Activated T-helper 1 cell treated with anti-CD3 and anti-CD28 coated beads, Interleukin-2, amount 50 U/mL, for 16 hours (primary cell): ENCODE measurements around the gene IRX4.
"Not testable (repeated sequence)": the region's sequence is repeated elsewhere in the genome, so short reads cannot be mapped to it uniquely, and the experiment has no call there.

ENCODE experiments used
- DNase-seq, 2 donors: peaks; one replicate each; pipeline ENCODE4 v3.0.0-alpha.2; 2020; ENCODE audit warnings: low read depth in 1 of 2, low spot score in 1 of 2

IRX4 gene

DNA sequence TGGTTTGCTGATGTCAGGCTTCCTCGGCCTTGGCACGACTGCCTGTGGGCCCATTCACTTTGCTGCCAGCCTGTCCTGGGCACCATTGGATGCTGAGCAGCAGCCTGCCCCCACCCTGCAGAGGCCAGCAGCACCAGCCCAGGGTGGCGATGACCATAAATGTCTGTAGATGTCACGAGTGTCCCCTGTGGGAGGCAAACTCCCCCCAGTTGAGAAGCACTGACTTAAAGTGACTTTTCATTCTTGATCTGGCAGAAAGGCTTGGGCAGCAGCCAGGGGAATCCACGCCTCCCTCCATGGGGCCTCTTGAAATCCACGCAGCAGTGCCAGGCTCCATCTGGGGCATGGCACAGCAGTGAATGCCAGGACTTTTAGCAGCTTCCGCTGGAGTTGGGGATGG, 21.8 kb downstream of the IRX4 start:
- no peak for DNase-seq

DNA sequence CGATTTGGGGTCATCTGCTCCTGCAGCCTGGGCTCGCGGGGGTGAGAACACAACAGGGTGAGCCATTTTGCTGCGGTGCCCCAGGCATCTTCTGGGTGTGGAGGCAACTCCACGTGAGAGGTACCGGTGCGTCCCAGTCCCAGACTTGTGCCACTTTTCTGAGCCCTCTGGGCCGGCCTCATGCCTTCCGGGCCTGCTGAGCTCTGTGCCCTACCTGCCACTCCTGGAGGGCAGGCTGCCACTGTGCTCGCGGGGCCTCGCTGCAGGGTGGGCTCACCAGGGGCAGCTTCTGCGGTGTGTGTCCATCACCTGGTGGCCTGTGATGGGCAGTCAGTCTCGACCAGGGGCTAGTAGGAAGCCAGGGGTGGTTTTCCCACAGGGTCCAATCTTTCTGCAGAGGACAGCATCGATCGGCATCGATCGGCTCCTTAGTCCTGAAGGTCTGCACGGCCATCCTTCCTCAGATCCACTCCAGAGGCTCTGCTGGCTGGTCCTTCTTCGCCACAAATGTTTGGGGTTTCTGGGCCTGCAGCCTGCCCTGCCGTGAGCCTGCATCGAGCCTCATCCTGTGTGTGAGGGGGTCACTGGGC, 22.6 kb downstream of the IRX4 start:
- DNase-seq, result no peak

DNA sequence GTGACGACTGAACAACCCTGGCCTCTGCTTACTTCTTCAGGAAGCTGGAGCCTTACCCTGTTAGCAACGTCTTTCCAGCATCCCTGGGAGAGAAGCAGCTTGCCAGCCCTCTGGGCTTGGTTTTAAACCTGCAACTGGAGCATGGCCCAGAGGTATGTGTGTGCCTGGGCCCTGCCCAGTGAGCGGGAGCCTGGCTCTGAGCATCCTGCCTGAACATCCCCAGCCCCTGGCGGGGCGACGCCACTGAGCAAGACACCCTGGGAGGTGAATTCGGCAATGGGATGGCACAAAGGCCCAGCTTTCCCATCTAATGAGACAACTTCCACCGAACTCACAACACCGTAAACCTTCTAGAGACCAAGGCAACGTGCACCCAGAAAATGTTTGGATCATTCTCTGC, 23.6 kb downstream of the IRX4 start:
- DNase-seq, result no peak

DNA sequence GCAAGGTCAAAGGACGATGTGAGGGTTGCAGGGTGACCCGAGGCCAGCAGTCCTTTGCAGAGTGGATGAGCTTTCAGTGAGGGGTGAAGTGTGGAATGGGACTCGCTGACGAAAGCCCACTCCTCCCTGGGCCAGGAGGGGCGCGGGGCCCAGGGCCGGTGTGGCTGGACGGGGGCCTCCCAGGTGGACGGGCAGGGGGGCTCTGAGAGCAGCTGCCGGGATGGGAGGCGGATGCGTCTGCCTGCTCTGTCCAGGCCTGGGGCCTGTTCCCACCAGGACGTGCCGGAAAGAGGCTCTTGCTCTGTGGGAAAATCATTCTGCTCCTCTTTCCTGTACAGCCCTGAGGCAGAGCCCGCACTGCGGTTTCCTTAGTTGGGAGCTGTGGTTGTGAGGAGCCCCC, 24.3 kb downstream of the IRX4 start:
- no peak for DNase-seq

DNA sequence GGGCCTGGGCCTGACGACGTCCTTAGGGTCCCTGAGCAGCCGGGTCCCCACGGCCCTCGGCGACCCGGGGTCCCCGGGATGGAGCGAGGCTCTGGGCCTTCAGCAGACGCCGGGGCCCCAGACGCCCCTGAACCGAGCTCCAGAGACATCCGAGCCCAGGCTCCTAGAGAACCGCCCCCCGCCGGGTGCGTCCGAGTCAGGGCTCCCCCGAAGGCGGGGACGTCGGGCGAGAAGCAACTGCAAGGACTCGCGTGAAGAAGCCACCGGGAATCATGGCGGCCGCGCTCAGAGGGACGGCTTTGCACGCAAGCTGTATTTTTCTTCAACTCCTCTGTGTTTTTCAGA, 25.5 kb downstream of the IRX4 start:
- no peak for DNase-seq

DNA sequence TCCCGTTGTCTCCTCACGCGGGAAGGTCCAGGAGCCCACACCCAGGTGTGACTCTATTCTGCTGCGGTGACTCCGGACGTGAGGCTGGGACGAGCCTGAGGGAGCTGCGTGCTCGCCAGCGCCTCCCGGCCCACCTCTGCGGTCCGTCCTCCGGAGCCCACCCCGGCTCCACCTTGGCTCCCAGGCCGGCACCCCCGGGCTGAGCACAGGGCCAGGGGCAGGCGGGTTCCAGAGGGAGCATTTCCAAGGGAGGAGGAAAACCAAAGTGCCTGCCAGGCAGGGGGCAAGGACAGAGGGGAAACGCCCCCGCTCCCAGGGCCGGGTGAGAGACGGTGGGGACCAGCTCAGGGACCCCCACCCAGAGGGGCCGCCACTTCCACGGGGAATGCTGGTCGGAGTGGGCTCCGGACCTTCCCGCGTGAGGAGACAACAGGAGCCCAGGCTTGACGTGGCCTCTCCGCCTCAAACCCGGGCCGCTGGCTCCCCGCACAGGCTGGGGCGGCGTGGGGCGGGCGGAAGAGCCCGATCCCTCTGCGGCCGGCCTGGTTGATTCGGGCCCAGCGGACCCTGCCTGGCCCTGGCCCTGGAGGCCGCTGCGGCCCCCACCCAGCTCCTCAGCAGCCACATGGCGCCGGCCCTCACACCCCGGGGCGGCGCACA, 26.0 kb downstream of the IRX4 start:
- no peak for DNase-seq

DNA sequence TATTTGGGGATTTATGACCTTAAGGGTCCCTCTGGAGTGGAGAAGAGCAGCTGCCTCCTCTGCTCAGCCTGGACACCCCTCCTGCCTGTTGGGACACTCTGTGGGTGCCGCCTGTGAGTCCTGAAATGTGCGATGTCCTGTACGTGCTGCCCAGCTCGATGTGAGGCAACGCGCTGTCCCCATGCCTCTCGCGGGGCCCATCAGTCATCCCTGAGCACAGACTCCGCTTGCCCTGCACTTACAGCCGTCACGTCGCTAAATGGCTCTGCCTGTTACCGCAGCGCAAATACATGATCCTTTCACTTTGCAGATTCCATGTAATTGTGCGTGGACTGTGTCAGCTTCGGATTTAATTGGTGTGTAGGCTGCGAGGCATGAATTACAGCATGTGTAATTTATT, 27.1 kb downstream of the IRX4 start:
- DNase-seq, result no peak

DNA sequence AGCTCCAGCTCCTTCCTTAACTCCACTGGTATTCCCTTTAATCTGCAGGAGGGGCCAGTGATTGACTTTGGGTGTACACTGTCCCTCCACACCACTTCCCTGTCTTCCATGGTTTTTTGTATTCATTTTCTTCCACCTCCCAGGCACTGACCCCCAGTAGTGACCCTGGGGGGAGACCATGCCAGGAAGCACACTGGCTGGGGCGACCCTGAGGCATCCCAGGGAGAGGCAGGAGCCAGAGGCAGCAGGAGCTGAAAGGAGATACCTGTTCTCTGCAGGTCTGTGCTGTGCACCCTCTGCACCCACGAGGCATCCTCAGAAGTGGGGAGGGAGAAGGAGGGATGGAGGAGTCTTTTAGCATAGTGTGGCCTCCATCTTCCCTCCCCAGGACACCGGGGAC, 27.6 kb downstream of the IRX4 start:
- DNase-seq, result no peak

DNA sequence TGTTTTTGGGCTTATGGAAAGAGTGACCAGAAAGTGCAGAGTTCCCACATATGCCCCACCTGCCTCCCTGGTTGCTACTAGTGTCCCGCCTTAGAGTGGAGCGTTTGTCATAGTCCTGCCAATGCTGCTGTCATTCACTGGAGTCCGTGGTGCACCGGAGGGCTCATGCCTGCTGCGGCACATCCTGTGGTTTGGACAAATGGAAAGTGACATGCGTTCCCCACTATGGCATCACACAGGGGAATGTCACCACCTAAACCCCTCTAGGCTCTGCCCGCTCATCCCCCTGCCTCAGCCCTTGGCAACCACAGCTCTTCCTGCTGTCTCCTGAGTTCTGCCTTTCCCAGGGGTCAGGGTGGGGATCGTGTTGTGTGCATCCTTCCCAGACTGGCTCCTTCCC, 29.2 kb downstream of the IRX4 start:
- no peak for DNase-seq

DNA sequence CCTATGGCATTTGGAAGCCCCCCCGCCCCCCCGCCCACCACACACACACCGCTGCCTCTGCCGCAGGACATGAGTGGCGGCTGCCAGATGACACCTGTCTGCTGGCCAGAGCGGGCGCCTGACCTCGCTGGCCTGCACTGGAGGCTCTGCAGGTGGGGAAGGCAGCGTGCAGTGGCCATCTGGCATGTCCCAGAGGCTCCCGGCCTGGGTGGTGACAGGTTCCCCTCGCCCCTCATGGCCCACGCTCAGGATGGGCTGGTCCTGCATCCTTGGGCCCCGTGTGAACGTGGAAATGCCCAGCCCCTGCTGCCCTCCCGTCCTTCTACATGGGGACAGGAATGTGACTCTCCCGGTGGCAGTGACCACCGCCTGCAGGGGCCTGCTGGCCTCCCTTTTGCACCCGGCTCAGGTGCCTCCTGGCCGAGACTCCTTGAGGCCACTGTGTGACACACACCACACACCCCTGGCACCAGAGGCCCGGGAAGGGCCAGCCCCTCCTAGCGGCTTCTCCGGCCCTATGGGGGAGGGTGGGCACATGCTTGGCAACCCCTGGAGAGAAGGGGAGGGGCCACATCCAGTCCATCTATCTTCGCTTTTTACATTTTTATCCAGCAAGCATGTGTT, 30.3 kb downstream of the IRX4 start:
- DNase-seq, result no peak

DNA sequence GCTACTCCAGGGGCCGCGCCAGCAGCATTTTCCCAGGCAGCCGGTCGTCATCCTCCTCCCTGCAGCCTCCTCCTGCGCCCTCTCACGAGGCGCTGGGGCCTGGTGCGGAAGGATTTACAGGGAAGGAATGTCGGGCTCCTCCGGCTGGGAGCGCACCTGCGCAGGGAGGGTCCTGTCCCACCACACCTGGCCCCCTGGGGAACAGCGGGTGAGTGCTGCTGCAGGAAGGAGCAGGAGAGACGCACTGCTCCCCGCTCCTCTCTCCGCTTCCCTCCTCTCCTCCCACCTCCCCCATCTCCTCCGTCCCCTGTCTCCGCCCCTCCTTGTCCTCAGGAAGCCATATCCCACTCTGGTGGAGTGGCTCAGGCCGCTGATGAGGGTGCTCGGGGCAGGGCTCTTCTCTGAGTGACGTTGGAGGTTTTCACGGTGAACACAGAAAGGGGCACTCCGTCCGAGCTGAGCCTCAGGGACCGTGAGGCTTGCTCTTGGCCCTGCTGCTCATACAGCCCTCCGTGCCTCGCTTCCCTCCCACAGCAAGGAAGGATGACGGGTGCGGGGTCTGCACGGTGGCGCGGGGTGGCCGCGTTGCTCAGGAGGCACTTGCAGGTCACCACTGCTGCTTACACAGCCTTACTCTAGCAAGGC, 31.3 kb downstream of the IRX4 start:
- DNase-seq, result no peak

DNA sequence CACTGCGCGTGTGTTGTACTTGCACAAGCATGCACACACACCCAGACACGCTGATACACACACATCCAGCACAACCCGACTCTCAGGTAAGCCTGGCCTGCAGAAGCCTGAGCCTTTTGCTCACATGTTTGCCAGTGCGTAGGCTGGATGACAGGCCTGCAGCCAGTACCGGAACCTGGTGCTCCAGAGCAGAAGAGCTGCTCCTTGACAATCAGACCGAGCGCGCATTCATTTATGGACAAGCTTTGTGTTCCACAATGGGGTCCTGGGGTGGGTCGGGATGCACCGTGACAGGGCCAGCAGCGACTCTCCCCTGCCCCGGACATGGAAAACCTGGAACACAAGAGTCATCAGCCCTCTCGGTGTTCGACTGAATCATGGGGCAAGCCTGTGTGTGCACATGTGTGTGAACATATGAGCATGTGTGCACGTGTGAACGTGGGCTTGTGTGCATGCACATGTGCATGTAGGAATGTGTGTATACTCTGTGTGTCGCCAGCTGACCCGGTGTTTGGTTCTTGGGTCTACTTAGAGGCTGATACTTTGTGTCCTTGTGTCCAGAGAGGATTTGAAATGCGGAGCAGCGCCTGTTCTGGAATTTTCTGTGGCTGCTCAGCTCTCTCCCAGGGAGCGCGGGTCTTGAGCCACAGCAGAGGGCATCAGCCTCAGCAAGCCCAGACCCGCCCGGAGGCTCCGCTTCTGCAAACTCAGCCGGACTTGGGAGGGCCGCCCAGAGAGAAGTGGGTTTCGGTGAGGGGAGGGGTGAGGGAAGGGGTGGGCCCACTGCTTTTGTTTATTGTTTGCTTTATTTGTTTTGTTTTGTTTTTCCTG, 32.2 kb downstream of the IRX4 start:
- DNase-seq, result no peak

DNA sequence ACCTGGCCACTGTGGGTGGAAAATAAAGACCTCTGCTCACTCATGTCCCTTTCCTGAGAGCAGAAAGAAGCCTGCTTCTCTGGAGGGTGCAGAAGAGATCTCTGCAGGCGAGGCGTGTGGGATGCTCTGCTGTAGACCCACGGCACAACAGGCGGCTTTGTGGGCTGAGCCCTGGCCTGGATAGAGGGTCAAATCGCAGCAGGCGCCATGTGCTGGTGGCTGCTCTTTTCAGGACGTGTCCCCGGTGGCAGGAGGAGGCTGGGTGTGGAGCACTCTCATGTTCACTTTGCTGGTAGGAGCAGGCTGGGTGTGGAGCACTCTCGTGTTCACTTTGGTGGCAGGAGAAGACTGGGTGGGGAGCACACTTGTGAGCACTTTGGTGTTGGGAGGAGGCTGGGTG, 35.1 kb downstream of the IRX4 start:
- no peak for DNase-seq

DNA sequence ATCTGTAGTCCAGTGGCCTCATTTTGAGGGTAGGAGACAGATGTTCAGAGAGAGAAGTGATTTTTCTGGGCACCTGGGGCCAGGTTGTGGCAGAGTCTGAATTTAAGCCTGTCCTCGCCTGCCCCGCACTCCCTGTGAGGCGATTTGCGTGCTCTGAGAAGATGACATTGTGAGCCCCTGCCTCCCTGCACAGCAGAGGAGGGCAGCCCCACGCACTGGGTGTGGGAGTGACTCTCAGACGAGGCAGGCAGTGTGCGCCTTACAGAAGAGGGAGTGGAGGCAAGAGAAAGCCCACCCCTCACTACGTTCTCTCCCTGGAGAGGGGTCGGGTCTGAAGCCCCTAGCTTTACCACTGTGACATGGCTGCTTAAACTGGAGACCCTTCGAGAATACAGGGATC, 35.7 kb downstream of the IRX4 start:
- no peak for DNase-seq

DNA sequence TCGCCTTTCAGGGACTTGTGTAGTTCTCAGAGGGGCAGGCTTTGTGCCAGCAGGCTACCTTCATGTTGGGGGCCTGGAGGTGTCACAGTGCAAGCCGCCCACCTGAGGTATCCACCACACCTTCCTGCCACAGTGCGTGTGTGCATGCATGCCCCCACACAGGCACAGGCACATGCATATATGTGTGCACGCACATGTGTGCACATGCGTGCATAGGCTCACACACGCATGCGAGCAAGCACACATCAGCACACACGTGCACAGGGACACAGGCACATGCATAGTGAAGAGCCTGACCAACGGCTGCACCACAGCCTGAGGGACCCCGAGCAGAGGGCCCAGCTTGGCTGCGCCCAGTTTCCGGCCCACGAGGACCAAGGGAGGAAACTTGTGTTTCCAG, 36.1 kb downstream of the IRX4 start:
- no peak for DNase-seq

DNA sequence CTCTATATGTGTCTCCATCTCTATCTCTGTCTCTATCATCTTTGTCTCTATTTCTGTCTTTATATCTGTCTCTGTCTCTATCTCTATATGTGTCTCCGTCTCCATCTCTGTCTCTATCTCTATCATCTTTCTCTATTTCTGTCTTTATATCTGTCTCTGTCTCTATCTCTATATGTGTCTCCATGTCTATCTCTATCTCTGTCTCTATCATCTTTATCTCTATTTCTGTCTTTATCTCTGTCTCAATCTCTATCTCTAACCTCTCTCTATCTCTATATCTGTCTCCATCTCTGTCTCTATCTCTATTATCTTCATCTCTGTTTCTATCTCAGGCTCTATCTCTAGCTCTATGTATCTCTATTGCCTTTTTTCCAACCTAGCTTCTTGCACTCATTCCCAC, 37.0 kb downstream of the IRX4 start:
- no peak for DNase-seq

DNA sequence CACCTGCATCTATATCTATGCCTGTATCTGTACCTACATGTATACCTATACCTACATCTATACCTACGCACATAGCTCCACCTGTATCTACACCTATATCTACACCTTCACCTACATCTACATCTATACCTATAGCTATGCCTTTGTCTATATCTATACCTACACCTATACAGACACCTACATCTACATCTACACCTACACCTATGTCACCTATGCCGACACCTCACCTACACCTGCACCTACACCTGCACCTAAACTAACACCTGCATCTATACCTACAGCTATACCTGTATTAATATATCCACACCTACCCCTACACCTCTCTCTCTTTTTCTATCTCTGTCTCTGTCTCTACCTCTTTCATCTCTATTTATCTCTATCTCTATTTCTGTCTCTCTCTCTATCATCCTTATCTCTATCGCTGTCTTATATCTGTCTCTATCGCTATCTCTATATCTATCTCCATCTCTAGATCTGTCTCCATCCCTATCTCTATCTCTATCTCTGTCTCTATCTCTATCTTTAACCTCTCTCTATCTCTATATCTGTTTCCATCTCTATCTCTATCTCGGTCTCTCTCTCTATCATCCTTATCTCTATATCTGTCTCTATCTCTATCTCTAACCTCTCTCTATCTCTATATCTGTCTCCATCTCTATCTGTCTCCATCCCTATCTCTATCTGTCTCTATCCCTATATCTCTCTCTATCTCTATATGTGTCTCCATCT, 37.9 kb downstream of the IRX4 start:
- DNase-seq, result no peak

DNA sequence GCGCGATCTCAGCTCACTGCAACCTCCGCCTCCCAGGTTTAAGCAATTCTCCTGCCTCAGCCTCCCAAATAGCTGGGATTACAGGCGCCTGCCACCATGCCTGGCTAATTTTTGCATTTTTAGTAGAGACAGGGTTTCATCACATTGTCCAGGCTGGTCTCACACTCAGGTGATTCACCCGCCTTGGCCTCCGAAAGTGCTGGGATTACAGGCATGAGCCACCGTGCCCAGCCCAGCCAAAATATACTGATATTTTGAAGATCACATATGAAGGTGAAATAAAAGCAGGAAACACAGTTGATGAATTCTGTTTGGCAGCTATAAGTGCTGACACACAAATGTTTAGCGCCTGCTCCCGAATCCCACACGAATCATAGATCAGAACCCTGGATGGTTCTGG, 39.0 kb downstream of the IRX4 start:
- DNase-seq, result not testable (repeated sequence)

DNA sequence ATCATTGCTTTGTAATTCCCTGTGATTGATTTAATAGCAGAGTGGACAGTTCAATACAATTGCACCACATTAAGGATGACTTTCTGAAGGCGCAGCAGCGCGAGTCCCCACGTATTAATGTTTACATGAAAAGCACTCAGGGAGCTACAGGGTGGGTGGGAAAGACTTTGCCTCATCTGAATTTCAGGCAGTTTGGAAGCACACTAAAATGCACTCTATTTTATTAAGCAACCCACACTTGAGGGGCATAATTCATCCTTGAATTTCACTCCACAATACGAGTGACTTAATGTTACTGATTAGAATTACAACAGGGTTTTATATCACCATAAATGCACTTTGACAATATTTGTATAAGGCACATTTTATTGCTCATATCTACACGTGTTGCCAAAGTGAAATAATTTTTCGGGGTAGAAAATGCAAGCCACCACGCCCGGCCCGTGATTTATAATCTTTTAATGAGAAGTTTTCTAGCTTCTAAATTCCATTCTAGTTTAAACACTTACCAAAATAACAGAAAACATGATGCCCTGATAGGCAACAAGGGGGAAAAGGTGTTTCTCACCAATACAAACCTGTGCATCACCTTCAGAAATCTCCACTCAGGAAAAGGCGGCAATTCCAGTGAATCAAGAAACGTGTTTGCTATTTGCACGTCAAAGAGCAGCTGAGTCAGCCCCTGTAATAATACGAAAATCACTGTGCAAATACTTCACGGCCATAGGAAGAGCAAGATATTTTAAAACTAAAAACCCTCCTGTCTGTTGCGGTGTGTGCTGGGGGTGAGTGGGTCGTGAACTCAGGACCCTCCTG, 40.5 kb downstream of the IRX4 start:
- no peak for DNase-seq
